NCI-H2081 (cell line): ENCODE measurements around the gene MAP4K4.

ENCODE experiments used
- DNase-seq, 2 experiments: peaks; one replicate each; lab custom pipeline; 2025; lab: John Stamatoyannopoulos, UW

Gene MAP4K4

GRCh38 chr2:101812226-101812625 lies 114.7 kb downstream of the MAP4K4 start:
- DNase-seq: no peak

DNA sequence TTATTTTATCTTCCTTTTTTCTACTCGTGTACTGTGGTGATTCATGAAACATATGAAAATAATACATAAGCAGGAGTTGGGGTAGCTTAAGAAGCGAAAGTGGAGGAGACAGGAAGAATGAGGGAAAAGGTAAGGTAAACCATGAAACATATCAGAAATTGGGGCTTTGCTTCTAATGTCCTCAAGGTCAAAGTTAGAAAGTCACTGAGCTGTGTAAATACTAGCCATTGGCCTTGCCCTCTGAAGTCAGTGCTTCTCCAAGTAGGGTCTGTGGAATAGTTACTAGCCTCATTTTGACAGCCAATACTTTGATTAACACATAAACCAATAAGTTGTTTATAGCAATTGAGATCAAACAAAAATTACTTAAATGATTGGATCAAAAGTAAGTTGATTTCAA lies 117.2 kb downstream of the MAP4K4 start:
- no peak for DNase-seq

- no peak for DNase-seq
Observed at GRCh38 chr2:101815154-101815553, 117.6 kb downstream of the MAP4K4 start.

DNA sequence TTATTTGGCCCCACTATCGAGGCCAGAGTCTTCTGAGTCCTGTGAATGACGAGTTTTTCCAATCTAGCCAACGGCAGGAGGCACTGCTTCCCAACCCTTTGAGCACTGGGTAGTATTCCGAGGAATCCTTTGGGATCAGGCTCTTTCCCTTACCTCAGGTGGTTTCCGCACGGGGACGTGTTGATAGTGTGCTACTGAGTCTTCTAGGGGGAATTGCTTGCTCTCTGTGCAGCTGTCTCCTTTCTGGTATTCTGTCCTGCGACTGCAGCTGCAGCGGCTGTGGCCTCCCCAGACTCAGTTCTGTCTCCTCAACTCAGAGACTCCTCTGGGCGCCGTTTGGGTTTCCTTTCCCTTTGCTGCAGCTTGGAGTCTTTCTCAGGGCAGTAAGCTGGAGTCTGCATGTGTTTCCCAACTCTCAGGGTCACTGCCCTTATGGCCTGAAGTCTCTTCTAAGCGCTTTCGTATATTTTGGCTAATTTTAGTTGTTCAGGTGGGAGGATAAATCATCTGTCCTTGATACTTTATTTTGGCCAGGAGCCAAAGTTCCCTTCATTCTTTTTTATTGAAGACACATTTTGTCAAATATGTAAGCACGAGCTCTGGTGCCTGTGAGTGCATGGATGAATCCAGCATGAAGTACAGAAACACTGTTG lies 118.4 kb downstream of the MAP4K4 start:
- peak in 1 of 2 experiments; percentile 6 for DNase-seq

DNA sequence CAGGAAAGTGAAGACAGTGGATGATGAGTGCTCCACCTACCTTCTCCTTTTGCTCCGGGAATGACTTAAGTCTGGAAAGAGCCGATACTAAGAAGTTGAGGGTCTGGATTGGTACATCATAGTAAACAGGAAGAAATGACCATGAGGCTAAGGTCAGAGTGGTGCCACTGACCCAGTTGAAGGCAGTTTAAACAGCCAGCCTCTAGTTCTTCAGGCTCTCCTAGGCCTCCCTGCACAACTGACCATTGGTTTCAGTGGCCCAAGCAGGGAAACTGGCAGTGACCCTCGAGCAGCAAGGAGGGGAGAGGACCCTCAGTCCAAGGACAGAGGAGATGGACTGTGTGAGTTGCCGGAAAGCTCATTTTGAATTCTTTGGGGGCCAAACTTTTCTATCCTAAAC lies 119.1 kb downstream of the MAP4K4 start:
- no peak for DNase-seq

DNA sequence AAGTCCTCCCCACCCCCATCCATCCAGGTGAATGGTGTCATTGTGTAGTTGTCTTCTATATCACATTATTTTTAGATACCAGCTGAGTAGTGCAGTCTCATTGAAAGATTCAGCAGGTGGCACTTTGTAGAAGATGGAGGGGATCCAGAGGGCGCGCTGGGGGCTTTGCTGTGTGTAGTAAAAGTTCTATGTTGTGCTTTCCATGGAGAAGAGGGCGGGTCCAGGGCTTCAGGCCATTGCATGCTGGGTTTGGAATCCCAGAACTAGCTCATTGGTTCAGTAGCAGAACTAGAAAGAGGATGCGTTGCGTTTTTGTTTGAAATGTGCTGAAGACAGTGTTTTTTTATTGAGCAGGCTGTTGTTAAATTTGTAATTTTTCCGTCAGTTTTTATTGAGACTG lies 120.0 kb downstream of the MAP4K4 start:
- DNase-seq: no peak

DNA sequence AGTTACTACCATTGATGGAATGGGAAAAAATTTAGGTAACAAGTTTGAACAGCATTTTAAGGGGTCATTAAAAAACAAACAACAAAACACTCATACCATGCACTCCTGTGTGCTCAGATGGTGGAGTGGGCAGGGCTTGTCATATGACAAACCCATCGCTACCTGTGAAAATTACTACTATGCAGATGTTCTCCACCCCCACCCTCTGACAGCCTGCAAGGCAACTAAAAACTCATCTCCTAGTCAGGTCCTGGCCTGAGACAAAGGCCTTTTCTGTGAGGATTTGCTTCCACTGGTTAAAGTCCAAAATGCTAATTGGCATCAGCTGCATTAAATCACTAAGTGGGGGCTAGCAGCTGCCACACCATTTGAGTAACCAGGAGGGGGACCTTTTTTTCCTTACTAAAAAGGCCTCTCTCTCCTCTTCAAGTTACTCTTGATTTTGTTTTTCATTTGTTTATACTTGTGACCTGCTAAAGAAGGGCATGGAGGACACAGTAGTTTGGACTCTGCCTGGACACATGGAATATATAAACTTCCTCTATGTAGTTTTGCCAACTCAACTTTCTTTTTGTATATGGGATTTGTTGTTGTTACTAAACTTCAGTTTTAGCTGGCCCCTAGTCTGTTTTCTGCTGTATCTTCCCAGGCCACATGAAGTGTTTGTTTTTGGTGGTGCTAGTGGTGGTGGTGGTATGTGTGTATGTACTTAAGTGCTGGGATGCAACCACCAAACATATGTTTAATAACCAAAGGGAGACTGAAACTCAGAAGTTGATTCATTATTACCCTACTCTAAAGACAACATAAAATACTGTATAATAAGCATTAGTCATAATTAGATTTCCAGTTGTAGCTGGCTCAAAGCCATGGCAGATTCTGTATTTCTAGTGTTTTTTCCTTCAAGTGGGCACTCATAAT lies 121.3 kb downstream of the MAP4K4 start:
- DNase-seq: peak in 1 of 2 experiments; percentile 31

DNA sequence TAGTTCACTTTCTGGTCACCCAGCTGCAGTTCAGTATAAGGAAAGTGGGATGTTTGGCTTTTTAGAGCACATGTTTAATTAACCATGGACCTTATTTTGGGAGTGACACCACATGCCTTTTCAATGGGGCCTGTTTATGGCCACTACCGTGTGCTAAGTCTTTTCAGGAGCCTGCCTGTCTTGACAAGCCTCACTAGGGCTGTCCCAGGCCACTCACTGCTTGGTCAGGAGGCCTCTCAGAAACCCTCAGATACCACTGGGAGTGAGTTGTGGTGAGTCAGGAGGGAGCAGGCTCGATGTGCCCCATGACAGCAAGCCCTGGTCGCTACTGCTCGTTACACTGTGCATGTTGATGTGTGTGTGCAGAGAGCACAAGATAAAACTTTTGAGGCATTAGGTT lies 123.0 kb downstream of the MAP4K4 start:
- DNase-seq: no peak

- DNase-seq: no peak
Observed at GRCh38 chr2:101821059-101821805, 123.7 kb downstream of the MAP4K4 start.

DNA sequence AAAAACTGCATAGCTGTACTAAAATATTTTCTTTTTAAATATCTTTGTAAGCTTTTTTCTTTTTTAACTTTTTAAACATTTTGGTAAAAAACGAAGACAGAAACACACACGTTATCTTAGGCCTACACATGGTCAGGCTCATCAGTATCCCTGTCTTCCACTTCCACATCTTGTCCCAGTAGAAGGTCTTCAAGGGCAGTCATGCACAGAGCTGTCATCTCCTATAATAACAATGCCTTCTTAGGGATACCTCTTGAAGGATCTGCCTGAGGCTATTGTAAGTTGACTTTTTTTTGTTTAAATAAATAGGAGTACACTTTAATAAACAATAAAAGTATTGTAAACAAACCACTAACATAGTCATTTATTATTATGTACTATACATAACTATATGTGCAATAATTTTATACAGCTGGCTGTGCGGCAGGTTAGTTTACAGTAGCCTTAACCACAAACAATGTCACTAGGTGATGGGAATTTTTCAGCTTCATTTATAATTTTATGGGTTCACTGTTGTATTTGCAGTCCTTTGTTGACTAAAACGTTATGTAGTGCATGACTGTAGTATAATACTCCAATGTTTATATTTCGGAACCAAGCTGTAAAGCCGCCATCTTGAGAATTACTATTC lies 124.4 kb downstream of the MAP4K4 start:
- DNase-seq: no peak

GRCh38 chr2:101823347-101823791 lies 125.9 kb downstream of the MAP4K4 start:
- peak in 1 of 2 experiments; percentile 18 for DNase-seq

GRCh38 chr2:101823859-101824258 lies 126.4 kb downstream of the MAP4K4 start:
- no peak for DNase-seq

DNA sequence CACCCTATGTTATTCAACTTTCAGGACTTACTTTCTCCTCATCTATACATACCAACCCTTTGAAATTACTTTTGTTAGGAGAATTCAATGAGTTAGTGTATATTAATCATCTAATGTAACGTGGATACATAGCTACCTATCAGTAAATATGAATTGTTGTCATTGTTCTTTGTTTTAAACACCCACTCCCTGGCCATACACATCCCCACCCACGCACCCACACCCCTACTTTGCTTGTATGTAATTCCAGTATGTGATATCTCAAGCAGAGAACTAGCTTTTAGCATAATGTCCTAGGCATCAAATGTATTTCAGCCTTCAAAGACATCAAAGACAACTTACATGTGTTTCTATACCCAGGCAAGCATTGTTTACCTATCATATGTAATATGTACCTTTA lies 129.2 kb downstream of the MAP4K4 start:
- no peak for DNase-seq

DNA sequence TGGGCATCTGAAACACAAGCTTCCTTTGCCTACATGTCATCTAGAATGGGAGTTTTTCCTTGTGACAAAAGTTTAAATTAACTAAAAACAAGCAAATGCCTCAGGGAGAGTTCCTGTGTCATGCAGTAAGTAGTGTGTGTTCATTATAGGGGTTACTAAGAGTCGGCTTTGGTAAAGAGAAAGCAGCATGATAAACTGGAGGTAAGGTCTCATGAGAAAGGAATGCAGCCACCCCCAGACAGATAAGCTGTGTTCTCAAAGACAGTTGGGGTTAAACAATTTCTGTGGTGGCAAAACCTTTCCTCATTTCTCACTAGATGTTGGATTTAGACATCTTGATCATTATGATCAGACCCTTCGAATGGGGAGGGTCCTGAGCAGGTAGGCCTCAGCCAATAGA lies 129.7 kb downstream of the MAP4K4 start:
- no peak for DNase-seq

DNA sequence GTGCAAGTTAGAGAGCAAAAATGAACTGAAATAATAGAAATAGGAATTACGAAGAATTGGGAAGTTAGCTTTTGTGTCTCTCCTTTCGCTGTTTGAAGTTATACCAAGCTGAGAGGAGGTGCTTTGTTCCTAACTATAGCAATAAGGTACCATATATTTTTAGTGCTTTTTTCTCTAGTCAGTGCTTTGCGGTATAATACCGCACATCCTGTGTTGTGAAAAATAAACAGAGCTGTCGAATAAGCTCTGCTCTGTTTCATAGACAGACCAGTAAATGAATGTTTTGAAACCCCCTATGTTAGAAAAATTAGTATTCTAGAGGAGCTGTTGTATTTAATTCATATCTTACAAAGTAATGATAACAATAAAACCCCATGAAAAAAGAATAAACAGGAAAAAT lies 130.8 kb downstream of the MAP4K4 start:
- DNase-seq: no peak

- no peak for DNase-seq
Observed at GRCh38 chr2:101828673-101829334, 131.3 kb downstream of the MAP4K4 start.

DNA sequence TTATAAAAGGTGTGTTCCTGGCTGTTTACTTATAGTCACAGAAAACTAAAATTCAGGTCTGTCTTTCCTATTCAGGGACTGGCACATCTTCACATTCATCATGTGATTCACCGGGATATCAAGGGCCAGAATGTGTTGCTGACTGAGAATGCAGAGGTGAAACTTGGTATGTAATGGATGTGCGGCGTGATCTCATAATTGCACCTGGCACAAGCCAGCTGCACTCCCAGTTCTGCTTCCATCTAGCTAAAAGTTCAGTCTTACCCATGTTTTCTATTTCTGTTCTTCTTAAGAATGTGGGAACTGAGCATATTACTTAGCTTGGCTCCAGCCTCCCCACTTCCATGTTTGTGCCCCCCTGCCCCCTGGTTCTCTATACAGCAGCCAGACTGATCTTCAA lies 131.9 kb downstream of the MAP4K4 start:
- DNase-seq: no peak

GRCh38 chr2:101830146-101830545 lies 132.6 kb downstream of the MAP4K4 start:
- DNase-seq: no peak

DNA sequence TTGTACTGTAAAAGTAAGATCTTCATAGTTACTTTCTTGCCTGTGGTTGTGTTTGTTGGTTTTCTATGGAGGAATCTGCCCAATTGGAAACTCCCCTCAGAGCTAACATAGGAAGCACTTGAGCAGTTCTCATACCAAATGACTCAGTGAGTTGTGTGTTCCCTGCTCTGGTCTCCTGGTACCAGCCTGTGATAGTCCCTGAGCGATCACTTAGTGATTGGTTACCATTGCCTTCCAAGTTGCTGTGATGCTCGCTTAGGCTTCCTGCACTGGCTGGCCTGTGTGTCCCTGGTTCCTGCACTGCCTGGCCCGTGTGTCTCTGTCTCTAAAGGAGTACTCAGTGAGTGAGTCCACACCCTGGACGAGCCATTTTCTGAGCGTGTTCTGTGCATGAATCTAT lies 133.0 kb downstream of the MAP4K4 start:
- DNase-seq: no peak

DNA sequence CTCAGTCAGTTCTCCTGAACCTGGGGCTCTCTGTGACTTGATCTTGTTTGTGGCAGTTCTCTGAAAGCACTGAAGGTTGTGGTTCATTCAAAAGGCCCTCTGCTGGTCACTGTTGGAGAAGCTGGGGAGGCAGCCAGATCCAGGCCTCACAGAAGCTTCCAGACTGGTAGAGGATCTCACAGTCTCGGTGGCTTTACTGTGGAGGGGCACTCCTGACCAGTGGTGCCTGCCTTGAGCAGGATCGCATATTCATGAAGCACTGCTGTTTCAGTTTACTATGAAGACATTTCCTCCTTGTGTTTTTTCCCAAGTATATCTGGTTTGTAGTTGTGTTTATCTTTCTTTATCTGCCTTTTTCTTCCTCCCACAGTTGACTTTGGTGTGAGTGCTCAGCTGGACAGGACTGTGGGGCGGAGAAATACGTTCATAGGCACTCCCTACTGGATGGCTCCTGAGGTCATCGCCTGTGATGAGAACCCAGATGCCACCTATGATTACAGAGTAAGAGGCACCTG lies 133.9 kb downstream of the MAP4K4 start:
- DNase-seq: peak; percentile 26 to 53

- no peak for DNase-seq
Observed at GRCh38 chr2:101832114-101832513, 134.6 kb downstream of the MAP4K4 start.
